IPS DF 4.7 (cell line): ENCODE measurements around the gene SLC16A4.

ENCODE experiments used
- DNase-seq: peaks from one replicate; pipeline ENCODE4 v3.0.0-alpha.2; 2013; ENCODE audit warnings: low spot score; ENCODE audit errors: extremely low read depth

Gene SLC16A4

GRCh38 chr1:110328700-110329099, 62.1 kb downstream of the SLC16A4 start:
- no peak for DNase-seq

- no peak for DNase-seq
Observed at GRCh38 chr1:110328274-110328673, 62.6 kb downstream of the SLC16A4 start.

- DNase-seq: no peak
Observed at GRCh38 chr1:110326826-110327225, 64.0 kb downstream of the SLC16A4 start.

- no peak for DNase-seq
Observed at GRCh38 chr1:110324667-110325066, 66.2 kb downstream of the SLC16A4 start.

GRCh38 chr1:110321846-110322245, 69.0 kb downstream of the SLC16A4 start:
- DNase-seq: no peak

GRCh38 chr1:110321045-110321444, 69.8 kb downstream of the SLC16A4 start:
- no peak for DNase-seq

- no peak for DNase-seq
Observed at GRCh38 chr1:110320168-110320518, 70.7 kb downstream of the SLC16A4 start.

GRCh38 chr1:110319332-110320167, 71.3 kb downstream of the SLC16A4 start:
- no peak for DNase-seq

GRCh38 chr1:110318046-110318445, 72.8 kb downstream of the SLC16A4 start:
- no peak for DNase-seq

- DNase-seq: no peak
Observed at GRCh38 chr1:110316735-110317134, 74.1 kb downstream of the SLC16A4 start.
